ENCODE data around the gene DYNC2I2.

DNA sequence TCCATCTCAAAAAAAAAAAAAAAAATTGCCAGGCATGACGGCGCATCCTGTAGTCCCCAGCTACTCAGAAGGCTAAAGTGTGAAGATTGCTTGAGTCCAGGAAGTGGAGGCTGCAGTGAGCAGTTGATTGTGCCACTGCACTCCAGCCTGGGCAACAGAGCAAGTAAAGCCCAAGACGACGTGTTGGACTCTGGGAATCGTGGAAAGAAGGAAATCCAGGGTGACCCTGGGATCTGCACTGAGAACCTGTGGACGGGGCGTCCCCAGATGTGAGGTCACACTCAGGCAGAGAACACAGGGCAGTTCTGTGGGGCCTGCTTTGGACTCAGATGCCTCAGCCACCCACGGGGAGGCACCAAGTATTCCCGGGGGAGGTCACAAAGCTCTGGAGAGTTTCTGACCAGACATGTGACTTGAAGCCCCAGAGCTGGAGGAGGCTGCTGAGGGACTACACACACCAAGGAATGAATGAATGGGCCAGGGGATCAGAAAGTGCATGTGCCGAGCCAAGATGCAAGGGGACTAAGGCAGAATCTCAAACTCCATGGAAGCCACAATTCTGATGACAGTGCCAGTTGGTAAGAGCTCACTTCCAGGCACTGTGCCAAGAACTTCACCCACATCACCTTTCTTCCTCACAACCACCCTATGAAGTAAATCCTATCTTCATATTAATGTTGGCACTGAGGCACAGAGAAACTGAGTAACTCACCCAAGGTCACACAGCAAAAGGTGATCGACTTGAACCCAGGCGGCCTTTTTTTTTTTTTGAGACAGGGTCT, 12.9 kb downstream of the DYNC2I2 start:
- TF ChIP-seq ELK1 (IDR thresholded peaks at IDR 0.05; ENCODE audit: borderline replicate concordance, low read depth, low read length) (no peak), RFX5 (IDR thresholded peaks at IDR 0.05; ENCODE audit: low read depth, low read length) (no peak), FOS (IDR thresholded peaks at IDR 0.05; ENCODE audit: low read depth, low read length) (no peak), SMC3 (IDR thresholded peaks at IDR 0.05; ENCODE audit: low read depth, low read length) (no peak), POLR2A (IDR thresholded peaks at IDR 0.05; ENCODE audit: low read depth, low read length) (no peak), CHD1 (IDR thresholded peaks at IDR 0.05; ENCODE audit: low read depth, low read length) (no peak), RAD21 (IDR thresholded peaks at IDR 0.05; ENCODE audit: low read length) (no peak), RCOR1 (IDR thresholded peaks at IDR 0.05; ENCODE audit: insufficient replicate concordance, low read length) (no peak), NFE2L2 (IDR thresholded peaks at IDR 0.05; ENCODE audit: low read depth, low read length) (no peak), BHLHE40 (IDR thresholded peaks at IDR 0.05; ENCODE audit: low read depth, low read length) (no peak), MAFK (IDR thresholded peaks at IDR 0.05; ENCODE audit: low read depth, low read length) (no peak), CEBPB (IDR thresholded peaks at IDR 0.05; ENCODE audit: low read depth, low read length) (no peak)
- TF ChIP-seq, protein P1, sequence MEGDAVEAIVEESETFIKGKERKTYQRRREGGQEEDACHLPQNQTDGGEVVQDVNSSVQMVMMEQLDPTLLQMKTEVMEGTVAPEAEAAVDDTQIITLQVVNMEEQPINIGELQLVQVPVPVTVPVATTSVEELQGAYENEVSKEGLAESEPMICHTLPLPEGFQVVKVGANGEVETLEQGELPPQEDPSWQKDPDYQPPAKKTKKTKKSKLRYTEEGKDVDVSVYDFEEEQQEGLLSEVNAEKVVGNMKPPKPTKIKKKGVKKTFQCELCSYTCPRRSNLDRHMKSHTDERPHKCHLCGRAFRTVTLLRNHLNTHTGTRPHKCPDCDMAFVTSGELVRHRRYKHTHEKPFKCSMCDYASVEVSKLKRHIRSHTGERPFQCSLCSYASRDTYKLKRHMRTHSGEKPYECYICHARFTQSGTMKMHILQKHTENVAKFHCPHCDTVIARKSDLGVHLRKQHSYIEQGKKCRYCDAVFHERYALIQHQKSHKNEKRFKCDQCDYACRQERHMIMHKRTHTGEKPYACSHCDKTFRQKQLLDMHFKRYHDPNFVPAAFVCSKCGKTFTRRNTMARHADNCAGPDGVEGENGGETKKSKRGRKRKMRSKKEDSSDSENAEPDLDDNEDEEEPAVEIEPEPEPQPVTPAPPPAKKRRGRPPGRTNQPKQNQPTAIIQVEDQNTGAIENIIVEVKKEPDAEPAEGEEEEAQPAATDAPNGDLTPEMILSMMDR (conservative IDR thresholded peaks at IDR 0.05; ENCODE audit: low read depth, low read length): no peak
- TF ChIP-seq, protein P2, sequence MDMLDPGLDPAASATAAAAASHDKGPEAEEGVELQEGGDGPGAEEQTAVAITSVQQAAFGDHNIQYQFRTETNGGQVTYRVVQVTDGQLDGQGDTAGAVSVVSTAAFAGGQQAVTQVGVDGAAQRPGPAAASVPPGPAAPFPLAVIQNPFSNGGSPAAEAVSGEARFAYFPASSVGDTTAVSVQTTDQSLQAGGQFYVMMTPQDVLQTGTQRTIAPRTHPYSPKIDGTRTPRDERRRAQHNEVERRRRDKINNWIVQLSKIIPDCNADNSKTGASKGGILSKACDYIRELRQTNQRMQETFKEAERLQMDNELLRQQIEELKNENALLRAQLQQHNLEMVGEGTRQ (IDR thresholded peaks at IDR 0.05; ENCODE audit: low read depth, low read length): no peak
